A549 (cell line): ENCODE measurements around the gene GNAO1. TPM values are rescaled to one million over a fixed set of nuclear protein-coding genes. Genes with fewer than 3 reads are reported as not detected.

ENCODE experiments used
- ATAC-seq, 2 experiments: fragments of 200-7000 bp in 1 of 2; fragments of >200 bp in 1 of 2; cut with Nextera tagmentation in 1 of 2; cut with Tn5 transposase in 1 of 2; 3 replicates each; pipeline versions ENCODE4 v1.8.0 to v1.9.1; 2018 to 2020; ENCODE audit warnings: mild to moderate bottlenecking in 1 of 2, moderate library complexity in 1 of 2
- CTCF ChIA-PET: fragments of 300-600 bp; sonication (Branson Sonifier 250); formaldehyde crosslinking; extraction: SDS; loops from one replicate; lab custom pipeline; 2021; ENCODE audit warnings: antibody characterized with exemption, inconsistent platforms; lab: Yijun Ruan, JAX
- POLR2A ChIA-PET: fragments of 350-600 bp; formaldehyde crosslinking; extraction: SDS; loops from one replicate; lab custom pipeline; 2021; ENCODE audit warnings: antibody characterized with exemption, inconsistent platforms; lab: Yijun Ruan, JAX
- DNase-seq, 2 experiments: peaks; one replicate each; pipeline versions ENCODE4 v3.0.0 to v3.0.0-alpha.2; 2011 to 2016; ENCODE audit warnings: low read depth in 1 of 2, low spot score in 1 of 2
- FAIRE-seq: peaks from 2 replicates; lab custom pipeline; 2011; peaks lifted over from hg19 to GRCh38; lab: Jason Lieb, UNC
- H3K27ac ChIP-seq, 2 experiments: fragments of >200 bp; sonication (Bioruptor Twin); formaldehyde crosslinking; 3 replicates each; pipeline ENCODE4 v1.5.1; 2016 to 2017
- H3K4me1 ChIP-seq: fragments of >200 bp; sonication (Bioruptor Twin); formaldehyde crosslinking; 3 replicates; pipeline ENCODE4 v1.6.1; 2016
- H3K4me2 ChIP-seq: fragments of >200 bp; sonication (Bioruptor Twin); formaldehyde crosslinking; 3 replicates; pipeline ENCODE4 v1.6.1; 2016
- H3K4me3 ChIP-seq: fragments of >200 bp; sonication (Bioruptor Twin); formaldehyde crosslinking; 3 replicates; pipeline ENCODE4 v1.5.1; 2016
- H3K9me3 ChIP-seq: fragments of >200 bp; sonication (Bioruptor Twin); formaldehyde crosslinking; 3 replicates; pipeline ENCODE4 v1.6.1; 2016
- ATOH8 ChIP-seq: fragments of 250-450 bp; sonication (Bioruptor Pico); IDR thresholded peaks from 2 replicates; pipeline ENCODE4 v1.5.0; 2020; ENCODE audit warnings: low read depth, mild to moderate bottlenecking, moderate library complexity
- CBX2 ChIP-seq: fragments of 200-600 bp; sonication (generic); IDR thresholded peaks from 2 replicates; pipeline ENCODE4 v1.6.1; 2016; ENCODE audit warnings: low read depth, mild to moderate bottlenecking, borderline replicate concordance
- CEBPB ChIP-seq, 2 experiments: fragments of >200 bp in 1 of 2; sonication (Bioruptor Twin) in 1 of 2; formaldehyde crosslinking in 1 of 2; IDR thresholded peaks; 2 replicates each; pipeline ENCODE4 v1.6.1; 2012 to 2016
- CHD4 ChIP-seq: fragments of 200-600 bp; sonication (generic); IDR thresholded peaks from 2 replicates; pipeline ENCODE4 v1.6.1; 2016; ENCODE audit warnings: antibody characterized with exemption, mild to moderate bottlenecking, borderline replicate concordance
- EP300 ChIP-seq, 2 experiments: fragments of >200 bp; sonication (Bioruptor Twin); formaldehyde crosslinking; IDR thresholded peaks; 2 replicates in 1 of 2; 3 replicates in 1 of 2; pipeline ENCODE4 v1.6.1; 2016 to 2017
- ESRRA ChIP-seq: fragments of 150-350 bp; IDR thresholded peaks from 2 replicates; pipeline ENCODE4 v1.6.1; 2014; ENCODE audit warnings: mild to moderate bottlenecking, low read length, borderline replicate concordance
- FOSB ChIP-seq: fragments of 250-450 bp; sonication (Bioruptor Pico); IDR thresholded peaks from 2 replicates; pipeline ENCODE4 v1.5.0; 2020; ENCODE audit warnings: mild to moderate bottlenecking, moderate library complexity
- FOSL2 ChIP-seq, 2 experiments: fragments of 450-650 bp in 1 of 2; fragments of >200 bp in 1 of 2; sonication (Bioruptor Twin) in 1 of 2; formaldehyde crosslinking; IDR thresholded peaks; 2 replicates each; pipeline versions ENCODE4 v1.5.0 to v1.6.1; 2016 to 2020; ENCODE audit warnings: mild to moderate bottlenecking in 1 of 2, moderate library complexity in 1 of 2
- GATA3 ChIP-seq: IDR thresholded peaks from 2 replicates; pipeline ENCODE4 v1.6.1; 2012; ENCODE audit warnings: borderline replicate concordance
- HOXA7 ChIP-seq: fragments of 250-450 bp; sonication (Bioruptor Pico); IDR thresholded peaks from 2 replicates; pipeline ENCODE4 v1.5.0; 2020; ENCODE audit warnings: mild to moderate bottlenecking, moderate library complexity
- HOXB13 ChIP-seq: fragments of 250-450 bp; sonication (Bioruptor Pico); IDR thresholded peaks from 2 replicates; pipeline ENCODE4 v1.5.0; 2020; ENCODE audit warnings: low read depth, mild to moderate bottlenecking, moderate library complexity
- HOXB5 ChIP-seq: fragments of 250-450 bp; sonication (Bioruptor Pico); IDR thresholded peaks from 2 replicates; pipeline ENCODE4 v1.5.0; 2020; ENCODE audit warnings: mild to moderate bottlenecking, moderate library complexity
- KDM5A ChIP-seq: fragments of 200-600 bp; sonication (generic); IDR thresholded peaks from 2 replicates; pipeline ENCODE4 v1.6.1; 2016; ENCODE audit warnings: antibody characterized with exemption, mild to moderate bottlenecking
- MAFK ChIP-seq: fragments of 450-650 bp; IDR thresholded peaks from 2 replicates; pipeline ENCODE4 v1.6.1; 2014; ENCODE audit not compliant: partially characterized antibody
- MAZ ChIP-seq: fragments of 150-350 bp; IDR thresholded peaks from 2 replicates; pipeline ENCODE4 v1.6.1; 2014; ENCODE audit warnings: antibody characterized with exemption, low read depth, low read length, borderline replicate concordance
- NFE2L2 ChIP-seq: fragments of 150-350 bp; conservative IDR thresholded peaks from 2 replicates; pipeline ENCODE4 v1.6.1; 2014; ENCODE audit warnings: low read length
- POLR2AphosphoS2 ChIP-seq: conservative IDR thresholded peaks from 2 replicates; pipeline ENCODE4 v1.6.1; 2012; ENCODE audit warnings: low read length, improper control_type of control experiment, inconsistent platforms
- RCOR1 ChIP-seq: fragments of 150-350 bp; IDR thresholded peaks from 2 replicates; pipeline ENCODE4 v1.6.1; 2014; ENCODE audit warnings: antibody characterized with exemption, low read length, low read depth
- RFX5 ChIP-seq: fragments of 450-650 bp; IDR thresholded peaks from 2 replicates; pipeline ENCODE4 v1.7.1; 2014; ENCODE audit warnings: antibody characterized with exemption, mild to moderate bottlenecking, moderate library complexity
- TP53 ChIP-seq: fragments of 250-450 bp; sonication (Bioruptor Pico); IDR thresholded peaks from 2 replicates; pipeline ENCODE4 v1.5.0; 2021; ENCODE audit warnings: mild to moderate bottlenecking, moderate library complexity
- ZFP36 ChIP-seq: fragments of 450-650 bp; IDR thresholded peaks from 2 replicates; pipeline ENCODE4 v1.6.1; 2014; ENCODE audit warnings: borderline replicate concordance; ENCODE audit not compliant: partially characterized antibody
- ZNF302 ChIP-seq: fragments of 250-450 bp; sonication (Bioruptor Pico); IDR thresholded peaks from 2 replicates; pipeline ENCODE4 v1.9.0; 2021; ENCODE audit warnings: inconsistent platforms, mild to moderate bottlenecking, moderate library complexity
- ZSCAN20 ChIP-seq: fragments of 250-450 bp; sonication (Bioruptor Pico); IDR thresholded peaks from 2 replicates; pipeline ENCODE4 v1.8.0; 2022; ENCODE audit warnings: mild to moderate bottlenecking, moderate library complexity
- WGBS: methylation state at CpG from one replicate; pipeline ENCODE4 v1.1.6; 2017; ENCODE audit errors: missing lambda C conversion rate; 5-methylcytosine and 5-hydroxymethylcytosine counted together
- polyA plus RNA-seq, 4 experiments: library from polyadenylated mRNA; depleted of rRNA in 3 of 4; stranded (reverse); fragments of >200 nt; fragmentation: RNase III in 1 of 4; extraction: RNeasy Plus Mini Kit Qiagen cat#74134 plus additional on column Dnase treatment in 1 of 4; gene quantifications; 2 replicates in 3 of 4; 3 replicates in 1 of 4; pipeline ENCODE4 v1.2.3, GENCODE V29; 2011 to 2017

GNAO1 gene
- polyA plus RNA-seq, 2 of the 4 experiments (the other 2 are of a cell fraction), result 0.22 to 0.23 TPM

- no peak for TF ChIP-seq ZSCAN20 (CRISPR knock-in tag)
- TF ChIP-seq ZNF302 (CRISPR knock-in tag), result no peak
- no peak for TF ChIP-seq HOXB5 (CRISPR knock-in tag)
- TF ChIP-seq MAZ, result no peak
- TF ChIP-seq TP53, result no peak
- no peak for TF ChIP-seq RCOR1
- TF ChIP-seq ATOH8 (CRISPR knock-in tag), result no peak
- no peak for TF ChIP-seq FOSL2 (IDR thresholded peaks at IDR 0.05)
- TF ChIP-seq FOSL2 (CRISPR knock-in tag; IDR thresholded peaks at IDR 0.05), result no peak
- TF ChIP-seq FOSB, result no peak
- TF ChIP-seq HOXB13 (CRISPR knock-in tag), result no peak
- TF ChIP-seq, all 56 proteins: peak for 0
Measured at GRCh38 chr16:56145369-56145768, 45.9 kb upstream of the GNAO1 start (continued).

- no peaks in the 10 kb centered on the region for H3K9me3 ChIP-seq
- FAIRE-seq (no peak), ATAC-seq (no peak), DNase-seq (no peak)
- 33% methylated on average over 2 of the region's 2 CpGs for WGBS
- H3K27ac ChIP-seq, result no peak overlapping the region
- H3K4me2 ChIP-seq, result no peak overlapping the region
- H3K4me1 ChIP-seq, result no peaks in the 10 kb centered on the region
- POLR2A ChIA-PET, result no interaction called here
- H3K4me3 ChIP-seq, result no peak overlapping the region
- TF ChIP-seq CEBPB (IDR thresholded peaks at IDR 0.05) (no peak), POLR2AphosphoS2 (no peak), TP53 (no peak), GATA3 (no peak), FOSB (no peak), KDM5A (no peak), HOXA7 (CRISPR knock-in tag) (no peak), HOXB13 (CRISPR knock-in tag) (no peak), HOXB5 (CRISPR knock-in tag) (no peak), ESRRA (no peak), RFX5 (no peak)
- CTCF ChIA-PET, result interaction anchor here (0.9 kb wide), 1 partner anchor 10 kb away, joined by 3 read pairs; no protein-coding TSS in a partner anchor
Measured at GRCh38 chr16:56151621-56152020, 39.7 kb upstream of the GNAO1 start.

GRCh38 chr16:56161658-56162057 is 29.6 kb upstream of the GNAO1 start:
- CTCF ChIA-PET, result no interaction called here
- ATAC-seq, result no peak

GRCh38 chr16:56163089-56163488 is 28.2 kb upstream of the GNAO1 start:
- Histone ChIP-seq H3K4me1 (no peaks in the 10 kb centered on the region), H3K9me3 (no peaks in the 10 kb centered on the region), H3K27ac (no peak overlapping the region), H3K4me2 (no peak overlapping the region), H3K4me3 (no peak overlapping the region)
- TF ChIP-seq KDM5A (no peak), ZSCAN20 (CRISPR knock-in tag) (no peak), EP300 (IDR thresholded peaks at IDR 0.05) (no peak), CBX2 (no peak)
- ATAC-seq (no peak), FAIRE-seq (no peak), DNase-seq (no peak)
- 7% methylated on average over 1 of the region's 1 CpG for whole genome bisulfite sequencing
- ChIA-PET POLR2A (no interaction called here), CTCF (interaction anchor here (1.3 kb wide), 1 partner anchor 40 kb away, joined by 3 read pairs; no protein-coding TSS in a partner anchor)

More at GRCh38 chr16:56161658-56162057, 29.6 kb upstream of the GNAO1 start:
- H3K9me3 ChIP-seq, result no peaks in the 10 kb centered on the region
- POLR2A ChIA-PET, result no interaction called here
- no peak for FAIRE-seq
- H3K4me2 ChIP-seq, result no peak overlapping the region
- 2% methylated on average over 4 of the region's 4 CpGs for WGBS
- no peak overlapping the region for H3K27ac ChIP-seq
- no peak for TF ChIP-seq MAFK
- no peak for TF ChIP-seq CHD4
- TF ChIP-seq NFE2L2, result no peak
- TF ChIP-seq FOSB, result no peak
- no peak for TF ChIP-seq ZFP36
- TF ChIP-seq, all 56 proteins: peak for 0
- DNase-seq, result no peak
- Histone ChIP-seq H3K4me3 (no peak overlapping the region), H3K4me1 (no peaks in the 10 kb centered on the region)
